HEK293 (cell line): ENCODE results near the gene ZNF451.

ENCODE experiments used
- CTCF ChIA-PET: fragments of 350-600 bp; formaldehyde crosslinking; extraction: SDS; loops from one replicate; lab custom pipeline; 2021; ENCODE audit warnings: antibody characterized with exemption; lab: Yijun Ruan, JAX
- POLR2A ChIA-PET: fragments of 300-600 bp; formaldehyde crosslinking; extraction: SDS; loops from one replicate; lab custom pipeline; 2020; ENCODE audit warnings: antibody characterized with exemption, inconsistent platforms; lab: Yijun Ruan, JAX
- H3K27ac ChIP-seq: fragments of 200-500 bp; sonication (Bioruptor generic); 2 replicates; pipeline ENCODE4 v1.5.1; 2014; ENCODE audit warnings: low read depth, low read length, control low read depth, inconsistent platforms; ENCODE audit errors: extremely low read depth
- H3K36me3 ChIP-seq, 2 experiments: fragments of 200-500 bp in 1 of 2; sonication (Bioruptor generic) in 1 of 2; 1 replicate in 1 of 2; 2 replicates in 1 of 2; pipeline ENCODE4 v1.5.1; 2014 to 2017; ENCODE audit warnings: inconsistent platforms in 2 of 2, low read length in 2 of 2; ENCODE audit not compliant: control insufficient read depth in 2 of 2, insufficient read depth in 1 of 2
- H3K4me1 ChIP-seq: fragments of 200-500 bp; sonication (Bioruptor generic); 2 replicates; pipeline ENCODE4 v1.5.1; 2014; ENCODE audit warnings: mild to moderate bottlenecking, low read length, inconsistent platforms; ENCODE audit not compliant: control insufficient read depth, insufficient read depth
- H3K4me3 ChIP-seq: 2 replicates; pipeline ENCODE4 v1.5.1; 2011; ENCODE audit warnings: low read depth, mild to moderate bottlenecking, control low read depth, low read length, moderate library complexity
- H3K9me3 ChIP-seq: fragments of 200-500 bp; sonication (Bioruptor generic); 2 replicates; pipeline ENCODE4 v1.5.1; 2014; ENCODE audit warnings: low read depth, low read length, inconsistent platforms; ENCODE audit not compliant: control insufficient read depth, insufficient read depth
- BCL11B ChIP-seq: fragments of 450-650 bp; formaldehyde crosslinking; IDR thresholded peaks from 2 replicates; pipeline ENCODE4 v1.5.1; 2016; ENCODE audit warnings: low read depth, missing biosample characterization, missing genetic modification characterization
- GLI4 ChIP-seq: fragments of 450-650 bp; formaldehyde crosslinking; IDR thresholded peaks from 2 replicates; pipeline ENCODE4 v1.5.1; 2016; ENCODE audit warnings: missing biosample characterization, missing genetic modification characterization
- HOXD13 ChIP-seq: sonication (generic); formaldehyde crosslinking; IDR thresholded peaks from 2 replicates; pipeline ENCODE4 v1.8.0; 2022; ENCODE audit warnings: missing genetic modification reagents, borderline replicate concordance
- ZNF133 ChIP-seq: fragments of 450-650 bp; formaldehyde crosslinking; IDR thresholded peaks from 2 replicates; pipeline ENCODE4 v1.5.1; 2016; ENCODE audit warnings: missing biosample characterization, missing genetic modification characterization
- ZNF155 ChIP-seq: fragments of 450-650 bp; formaldehyde crosslinking; IDR thresholded peaks from 2 replicates; pipeline ENCODE4 v1.5.1; 2016; ENCODE audit warnings: missing biosample characterization, missing genetic modification characterization
- ZNF157 ChIP-seq: fragments of 450-650 bp; formaldehyde crosslinking; IDR thresholded peaks from 2 replicates; pipeline ENCODE4 v1.5.1; 2016; ENCODE audit warnings: missing biosample characterization, missing genetic modification characterization
- ZNF391 ChIP-seq: fragments of 450-650 bp; formaldehyde crosslinking; IDR thresholded peaks from 2 replicates; pipeline ENCODE4 v1.5.1; 2016; ENCODE audit warnings: low read depth, missing biosample characterization, missing genetic modification characterization, borderline replicate concordance
- ZNF530 ChIP-seq: fragments of 450-650 bp; formaldehyde crosslinking; IDR thresholded peaks from 2 replicates; pipeline ENCODE4 v1.5.1; 2016; ENCODE audit warnings: low read depth, missing biosample characterization, missing genetic modification characterization
- ZNF549 ChIP-seq: fragments of 450-650 bp; IDR thresholded peaks from 2 replicates; pipeline ENCODE4 v1.5.1; 2018; ENCODE audit warnings: missing biosample characterization, missing genetic modification characterization, mild to moderate bottlenecking, inconsistent platforms, moderate library complexity
- ZNF654 ChIP-seq: fragments of 450-650 bp; formaldehyde crosslinking; IDR thresholded peaks from 2 replicates; pipeline ENCODE4 v1.5.1; 2016; ENCODE audit warnings: low read depth, missing biosample characterization, missing genetic modification characterization
- ZNF701 ChIP-seq: fragments of 450-650 bp; formaldehyde crosslinking; IDR thresholded peaks from 2 replicates; pipeline ENCODE4 v1.5.1; 2016; ENCODE audit warnings: missing biosample characterization, missing genetic modification characterization
- ZNF768 ChIP-seq: fragments of 450-650 bp; formaldehyde crosslinking; IDR thresholded peaks from 2 replicates; pipeline ENCODE4 v1.5.1; 2018; ENCODE audit warnings: missing biosample characterization, mild to moderate bottlenecking, missing genetic modification characterization
- TF ChIP-seq, protein P1 (sequence below): fragments of 450-650 bp; IDR thresholded peaks from 2 replicates; pipeline ENCODE4 v1.5.1; 2018; ENCODE audit warnings: missing biosample characterization, mild to moderate bottlenecking, missing genetic modification characterization
- TF ChIP-seq, protein P2 (sequence below): fragments of 450-650 bp; formaldehyde crosslinking; IDR thresholded peaks from 2 replicates; pipeline ENCODE4 v1.5.1; 2017; ENCODE audit warnings: missing biosample characterization, missing genetic modification characterization
- TF ChIP-seq, protein P3 (sequence below): fragments of 450-650 bp; formaldehyde crosslinking; IDR thresholded peaks from 2 replicates; pipeline ENCODE4 v1.5.0; 2017; ENCODE audit warnings: missing biosample characterization, missing genetic modification characterization, borderline replicate concordance
- TF ChIP-seq, protein P4 (sequence below): IDR thresholded peaks from 2 replicates; pipeline ENCODE4 v1.6.1; 2011; ENCODE audit warnings: mild to moderate bottlenecking, low read depth, low read length, borderline replicate concordance

Gene ZNF451

DNA sequence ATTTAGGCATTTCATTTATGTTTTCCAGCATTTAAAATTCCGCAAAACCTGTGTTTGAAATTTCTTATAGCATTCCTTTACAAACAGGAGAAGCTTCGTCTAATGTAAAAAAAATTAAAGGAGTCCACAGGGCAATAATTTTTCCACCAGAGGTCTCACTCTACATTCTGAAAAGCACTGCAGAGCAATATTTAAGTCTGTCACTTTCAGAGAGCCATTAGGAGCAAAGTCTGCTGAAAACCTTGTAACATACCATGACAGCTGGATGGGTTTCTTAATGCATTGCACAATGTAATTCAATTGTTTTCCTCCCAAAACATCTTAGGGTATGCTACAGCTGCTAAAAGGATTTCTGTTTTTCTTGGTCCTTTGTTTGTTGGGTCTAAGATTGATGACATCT, 100.2 kb downstream of the ZNF451 start:
- Histone ChIP-seq H3K9me3 (no peaks in the 10 kb centered on the region), H3K36me3 (peaks cover 30 to 67% of the 10 kb centered on the region in 2 experiments), H3K4me1 (no peaks in the 10 kb centered on the region), H3K27ac (no peak overlapping the region), H3K4me3 (no peak overlapping the region)
- ChIA-PET CTCF (interaction anchor here (0.6 to 3.8 kb wide), 10 partner anchors 15 to 287 kb away, joined by 3 to 53 read pairs (median 4); partner anchors contain the start of gene PRIM2), POLR2A (interaction anchor here (0.9 to 1.0 kb wide), 2 partner anchors 8 to 32 kb away, joined by 3 to 4 read pairs; partner anchors contain the start of gene RAB23)
- TF ChIP-seq, protein P1, sequence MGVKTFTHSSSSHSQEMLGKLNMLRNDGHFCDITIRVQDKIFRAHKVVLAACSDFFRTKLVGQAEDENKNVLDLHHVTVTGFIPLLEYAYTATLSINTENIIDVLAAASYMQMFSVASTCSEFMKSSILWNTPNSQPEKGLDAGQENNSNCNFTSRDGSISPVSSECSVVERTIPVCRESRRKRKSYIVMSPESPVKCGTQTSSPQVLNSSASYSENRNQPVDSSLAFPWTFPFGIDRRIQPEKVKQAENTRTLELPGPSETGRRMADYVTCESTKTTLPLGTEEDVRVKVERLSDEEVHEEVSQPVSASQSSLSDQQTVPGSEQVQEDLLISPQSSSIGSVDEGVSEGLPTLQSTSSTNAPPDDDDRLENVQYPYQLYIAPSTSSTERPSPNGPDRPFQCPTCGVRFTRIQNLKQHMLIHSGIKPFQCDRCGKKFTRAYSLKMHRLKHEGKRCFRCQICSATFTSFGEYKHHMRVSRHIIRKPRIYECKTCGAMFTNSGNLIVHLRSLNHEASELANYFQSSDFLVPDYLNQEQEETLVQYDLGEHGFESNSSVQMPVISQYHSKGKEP (tag by site-specific recombination), result 0 out of 2 replicates have a peak, but pooled peaks have one; percentile 13
- TF ChIP-seq ZNF155 (no peak), ZNF654 (tag by site-specific recombination) (peak; percentile 51)

DNA sequence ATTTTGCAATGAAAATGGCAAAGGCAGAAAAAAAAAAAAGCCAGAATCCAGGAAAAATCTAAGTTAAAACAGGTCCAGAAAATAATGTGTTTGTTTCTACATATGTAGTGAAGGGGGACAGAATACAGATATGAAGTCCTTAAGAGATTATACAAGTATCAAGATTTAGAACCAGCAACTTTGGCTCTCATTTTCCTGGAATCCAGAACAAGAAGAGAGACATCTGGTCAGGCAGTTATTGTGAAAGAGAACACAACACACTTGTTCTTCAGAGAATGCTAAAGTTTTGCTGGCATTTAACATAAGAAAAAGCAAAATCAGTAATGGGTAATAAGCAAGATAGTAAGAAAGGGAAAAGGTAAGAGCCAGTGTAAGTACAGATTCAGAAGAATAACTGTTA, 103.2 kb downstream of the ZNF451 start:
- H3K4me1 ChIP-seq, result no peaks in the 10 kb centered on the region
- CTCF ChIA-PET, result interaction anchor here (1.3 kb wide), 1 partner anchor 126 kb away, joined by 3 read pairs; no protein-coding TSS in a partner anchor
- H3K9me3 ChIP-seq, result no peaks in the 10 kb centered on the region
- H3K4me3 ChIP-seq, result no peak overlapping the region
- TF ChIP-seq ZNF157 (tag by site-specific recombination), result no peak
- TF ChIP-seq HOXD13 (CRISPR knock-in tag), result no peak
- TF ChIP-seq BCL11B (tag by site-specific recombination), result no peak
- TF ChIP-seq, protein P2, sequence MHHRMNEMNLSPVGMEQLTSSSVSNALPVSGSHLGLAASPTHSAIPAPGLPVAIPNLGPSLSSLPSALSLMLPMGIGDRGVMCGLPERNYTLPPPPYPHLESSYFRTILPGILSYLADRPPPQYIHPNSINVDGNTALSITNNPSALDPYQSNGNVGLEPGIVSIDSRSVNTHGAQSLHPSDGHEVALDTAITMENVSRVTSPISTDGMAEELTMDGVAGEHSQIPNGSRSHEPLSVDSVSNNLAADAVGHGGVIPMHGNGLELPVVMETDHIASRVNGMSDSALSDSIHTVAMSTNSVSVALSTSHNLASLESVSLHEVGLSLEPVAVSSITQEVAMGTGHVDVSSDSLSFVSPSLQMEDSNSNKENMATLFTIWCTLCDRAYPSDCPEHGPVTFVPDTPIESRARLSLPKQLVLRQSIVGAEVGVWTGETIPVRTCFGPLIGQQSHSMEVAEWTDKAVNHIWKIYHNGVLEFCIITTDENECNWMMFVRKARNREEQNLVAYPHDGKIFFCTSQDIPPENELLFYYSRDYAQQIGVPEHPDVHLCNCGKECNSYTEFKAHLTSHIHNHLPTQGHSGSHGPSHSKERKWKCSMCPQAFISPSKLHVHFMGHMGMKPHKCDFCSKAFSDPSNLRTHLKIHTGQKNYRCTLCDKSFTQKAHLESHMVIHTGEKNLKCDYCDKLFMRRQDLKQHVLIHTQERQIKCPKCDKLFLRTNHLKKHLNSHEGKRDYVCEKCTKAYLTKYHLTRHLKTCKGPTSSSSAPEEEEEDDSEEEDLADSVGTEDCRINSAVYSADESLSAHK (tag by site-specific recombination), result no peak
- TF ChIP-seq, protein P3, sequence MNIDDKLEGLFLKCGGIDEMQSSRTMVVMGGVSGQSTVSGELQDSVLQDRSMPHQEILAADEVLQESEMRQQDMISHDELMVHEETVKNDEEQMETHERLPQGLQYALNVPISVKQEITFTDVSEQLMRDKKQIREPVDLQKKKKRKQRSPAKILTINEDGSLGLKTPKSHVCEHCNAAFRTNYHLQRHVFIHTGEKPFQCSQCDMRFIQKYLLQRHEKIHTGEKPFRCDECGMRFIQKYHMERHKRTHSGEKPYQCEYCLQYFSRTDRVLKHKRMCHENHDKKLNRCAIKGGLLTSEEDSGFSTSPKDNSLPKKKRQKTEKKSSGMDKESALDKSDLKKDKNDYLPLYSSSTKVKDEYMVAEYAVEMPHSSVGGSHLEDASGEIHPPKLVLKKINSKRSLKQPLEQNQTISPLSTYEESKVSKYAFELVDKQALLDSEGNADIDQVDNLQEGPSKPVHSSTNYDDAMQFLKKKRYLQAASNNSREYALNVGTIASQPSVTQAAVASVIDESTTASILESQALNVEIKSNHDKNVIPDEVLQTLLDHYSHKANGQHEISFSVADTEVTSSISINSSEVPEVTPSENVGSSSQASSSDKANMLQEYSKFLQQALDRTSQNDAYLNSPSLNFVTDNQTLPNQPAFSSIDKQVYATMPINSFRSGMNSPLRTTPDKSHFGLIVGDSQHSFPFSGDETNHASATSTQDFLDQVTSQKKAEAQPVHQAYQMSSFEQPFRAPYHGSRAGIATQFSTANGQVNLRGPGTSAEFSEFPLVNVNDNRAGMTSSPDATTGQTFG (tag by site-specific recombination), result no peak
- TF ChIP-seq GLI4, result no peak
- TF ChIP-seq ZNF549, result no peak
- TF ChIP-seq, all 188 proteins: peak for 0
- Histone ChIP-seq H3K36me3 (peaks cover 27 to 52% of the 10 kb centered on the region in 2 experiments), H3K27ac (no peak overlapping the region)
- POLR2A ChIA-PET, result no interaction called here

DNA sequence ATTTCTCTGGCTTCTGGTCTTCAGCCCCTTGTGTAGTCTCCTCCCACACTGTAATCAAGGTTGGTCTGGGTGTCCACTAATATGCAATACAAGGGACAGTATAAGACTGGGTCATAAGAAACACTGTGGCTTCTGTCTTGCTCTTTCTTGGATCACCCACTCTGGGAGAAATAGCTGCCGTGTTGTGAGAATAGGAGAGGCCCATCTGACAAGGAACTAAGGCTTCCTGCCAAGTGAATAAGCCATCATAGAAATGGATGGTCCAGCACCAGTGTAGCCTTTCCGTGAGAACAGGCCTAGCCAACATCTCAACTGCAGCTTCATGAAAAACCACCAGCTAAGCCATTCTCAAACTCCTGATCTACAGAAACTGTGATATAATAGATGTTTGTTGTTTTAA, 105.5 kb downstream of the ZNF451 start:
- H3K36me3 ChIP-seq, result peaks cover 20 to 32% of the 10 kb centered on the region in 2 experiments
- TF ChIP-seq ZNF530 (tag by site-specific recombination), result no peak
- TF ChIP-seq, protein P4, sequence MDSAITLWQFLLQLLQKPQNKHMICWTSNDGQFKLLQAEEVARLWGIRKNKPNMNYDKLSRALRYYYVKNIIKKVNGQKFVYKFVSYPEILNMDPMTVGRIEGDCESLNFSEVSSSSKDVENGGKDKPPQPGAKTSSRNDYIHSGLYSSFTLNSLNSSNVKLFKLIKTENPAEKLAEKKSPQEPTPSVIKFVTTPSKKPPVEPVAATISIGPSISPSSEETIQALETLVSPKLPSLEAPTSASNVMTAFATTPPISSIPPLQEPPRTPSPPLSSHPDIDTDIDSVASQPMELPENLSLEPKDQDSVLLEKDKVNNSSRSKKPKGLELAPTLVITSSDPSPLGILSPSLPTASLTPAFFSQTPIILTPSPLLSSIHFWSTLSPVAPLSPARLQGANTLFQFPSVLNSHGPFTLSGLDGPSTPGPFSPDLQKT, result no peak
- TF ChIP-seq ZNF701 (tag by site-specific recombination), result no peak
- no peak for TF ChIP-seq ZNF768
- TF ChIP-seq ZNF133 (tag by site-specific recombination), result no peak
- no peak for TF ChIP-seq ZNF391
- TF ChIP-seq, all 188 proteins: peak for 0

More for the DNA sequence above, 105.5 kb downstream of the ZNF451 start:
- Histone ChIP-seq H3K4me1 (peaks cover 7% of the 10 kb centered on the region), H3K4me3 (no peak overlapping the region), H3K9me3 (no peaks in the 10 kb centered on the region), H3K27ac (no peak overlapping the region)
- POLR2A ChIA-PET, result interaction anchor here (1.5 kb wide), 1 partner anchor 26 kb away, joined by 3 read pairs; no protein-coding TSS in a partner anchor
- CTCF ChIA-PET, result interaction anchor here (1.1 kb wide), 1 partner anchor 122 kb away, joined by 4 read pairs; no protein-coding TSS in a partner anchor
